ENCODE data around the gene TTC39C.

- TF ChIP-seq CTCF (IDR thresholded peaks at IDR 0.05; ENCODE audit: borderline replicate concordance, extremely low read depth, low read length, poor library complexity, severe bottlenecking), result no peak
- TF ChIP-seq EZH2 (IDR thresholded peaks at IDR 0.05; ENCODE audit: borderline replicate concordance, low read depth, low read length, severe bottlenecking), result no peak
Measured at GRCh38 chr18:24010673-24011072, 3.9 kb upstream of the TTC39C start.

All from DND-41 (cell line).